GM23248 (cell line): ENCODE data around the gene ILF3. TPM values are rescaled to one million over a fixed set of nuclear protein-coding genes. Genes with fewer than 3 reads are reported as not detected.

ENCODE experiments used
- DNase-seq: peaks from one replicate; pipeline ENCODE4 v3.0.0-alpha.2; 2015
- H2AFZ ChIP-seq: fragments of 200-600 bp; sonication (generic); 2 replicates; pipeline ENCODE4 v1.6.1; 2016; ENCODE audit warnings: antibody characterized with exemption
- H3F3A ChIP-seq: fragments of 200-600 bp; sonication (generic); 2 replicates; pipeline ENCODE4 v1.6.1; 2016; ENCODE audit warnings: mild to moderate bottlenecking, antibody characterized with exemption, mixed run types; ENCODE audit not compliant: insufficient read depth
- H3K27ac ChIP-seq: fragments of 200-600 bp; sonication (generic); 2 replicates; pipeline ENCODE4 v1.5.1; 2016; ENCODE audit warnings: mild to moderate bottlenecking
- H3K27me3 ChIP-seq: fragments of 200-600 bp; sonication (generic); replicated peaks from 2 replicates; pipeline ENCODE4 v1.6.1; 2016; ENCODE audit warnings: mild to moderate bottlenecking; ENCODE audit not compliant: insufficient read depth
- H3K36me3 ChIP-seq: fragments of 200-600 bp; sonication (generic); 2 replicates; pipeline ENCODE4 v1.6.1; 2016; ENCODE audit warnings: low read depth, mild to moderate bottlenecking
- H3K4me1 ChIP-seq: fragments of 200-600 bp; sonication (generic); 2 replicates; pipeline ENCODE4 v1.6.1; 2016; ENCODE audit warnings: mild to moderate bottlenecking; ENCODE audit not compliant: insufficient read depth
- H3K4me2 ChIP-seq: fragments of 200-600 bp; sonication (generic); one replicate; pipeline ENCODE4 v1.6.1; 2016; ENCODE audit warnings: mild to moderate bottlenecking; ENCODE audit not compliant: unreplicated experiment
- H3K4me3 ChIP-seq: fragments of 200-600 bp; sonication (generic); 2 replicates; pipeline ENCODE4 v1.5.1; 2016; ENCODE audit warnings: mild to moderate bottlenecking
- H3K79me2 ChIP-seq: fragments of 200-600 bp; sonication (generic); 2 replicates; pipeline ENCODE4 v1.6.1; 2016; ENCODE audit warnings: mild to moderate bottlenecking; ENCODE audit not compliant: insufficient read depth
- H3K9ac ChIP-seq: fragments of 200-600 bp; sonication (generic); 2 replicates; pipeline ENCODE4 v1.6.1; 2016; ENCODE audit warnings: mild to moderate bottlenecking
- H3K9me2 ChIP-seq: fragments of 200-600 bp; sonication (generic); 2 replicates; pipeline ENCODE4 v1.6.1; 2016; ENCODE audit warnings: mixed run types, mild to moderate bottlenecking, moderate library complexity; ENCODE audit not compliant: insufficient read depth
- H3K9me3 ChIP-seq: fragments of 200-600 bp; sonication (generic); one replicate; pipeline ENCODE4 v1.6.1; 2017; ENCODE audit warnings: low read depth
- H4K20me1 ChIP-seq: fragments of 200-600 bp; sonication (generic); 2 replicates; pipeline ENCODE4 v1.6.0; 2016; ENCODE audit not compliant: insufficient read depth
- EZH2 ChIP-seq: fragments of 200-600 bp; sonication (generic); IDR thresholded peaks from 2 replicates; pipeline ENCODE4 v1.6.1; 2018; ENCODE audit warnings: antibody characterized with exemption, mild to moderate bottlenecking; ENCODE audit not compliant: insufficient read depth, poor library complexity, severe bottlenecking
- EZH2phosphoT487 ChIP-seq: fragments of 200-600 bp; sonication (generic); IDR thresholded peaks from 2 replicates; pipeline ENCODE4 v1.6.1; 2018; ENCODE audit warnings: antibody characterized with exemption, moderate library complexity, mild to moderate bottlenecking, low read depth; ENCODE audit not compliant: insufficient read depth
- WGBS, 2 experiments: methylation state at CpG; one replicate each; pipeline ENCODE4 v1.1.6; 2015 to 2017; ENCODE audit warnings: low lambda C conversion rate in 2 of 2, low coverage in 1 of 2; ENCODE audit errors: missing lambda C conversion rate in 2 of 2; 5-methylcytosine and 5-hydroxymethylcytosine counted together
- in situ Hi-C: fragments of 300-500 bp; cut with MboI; formaldehyde crosslinking; loops from 2 replicates; pipeline ENCODE4 v1.15.0; 2020
- polyA plus RNA-seq: library from polyadenylated mRNA; unstranded; fragments of >200 nt; fragmentation: Nextera tagmentation; extraction: Ambion mirVana; gene quantifications from 2 replicates; pipeline ENCODE4 v1.2.1, GENCODE V29; 2016
- total RNA-seq: library from RNA; depleted of rRNA; stranded (reverse); fragments of >200 nt; shearing (Covaris generic); gene quantifications from 2 replicates; pipeline ENCODE4 v1.2.3, GENCODE V29; 2014

The ILF3 gene
- total and polyA plus RNA-seq, 2 experiments from 2014 or later: 75.5 to 80.1 TPM

DNA sequence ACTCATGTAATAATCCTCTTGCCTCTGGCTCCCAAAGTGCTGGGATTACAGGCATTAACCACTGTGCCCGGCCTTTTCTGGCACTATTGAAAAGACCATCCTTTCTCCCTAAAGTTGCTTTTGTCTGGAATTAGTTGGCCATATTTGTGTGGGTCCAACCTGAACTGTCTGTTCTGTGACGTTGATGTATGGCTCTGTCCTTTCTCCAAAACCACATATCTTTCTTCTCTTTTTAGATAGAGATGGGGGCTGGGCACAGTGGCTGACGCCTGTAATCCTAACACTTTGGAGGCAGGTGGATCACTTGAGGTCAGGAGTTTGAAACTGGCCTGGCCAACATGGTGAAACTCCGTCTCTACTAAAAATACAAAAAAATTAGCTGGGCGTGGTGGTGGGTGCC lies 81.6 kb downstream of the ILF3 start:
- H4K20me1 ChIP-seq: peaks cover 5% of the 10 kb centered on the region; the same call in 1 of the 2 replicates
- 93 to 95% methylated on average over 5 of the region's 5 CpGs for WGBS, 2 experiments
- 0 out of 2 replicates have a peak, but pooled peaks cover 4% of the 10 kb centered on the region for H3K36me3 ChIP-seq
- no peaks in the 10 kb centered on the region for H3F3A ChIP-seq
- H3K4me2 ChIP-seq: no peak overlapping the region
- no peaks in the 10 kb centered on the region for H3K9me2 ChIP-seq
- no peaks in the 10 kb centered on the region for H3K4me1 ChIP-seq
- no peaks in the 10 kb centered on the region for H3K9me3 ChIP-seq
- no peak overlapping the region for H3K27ac ChIP-seq
- in situ Hi-C loops: no loop called here
- no peak overlapping the region for H3K9ac ChIP-seq
- H3K79me2 ChIP-seq: peaks cover 100% of the 10 kb centered on the region
- no peak for DNase-seq
- no peak for TF ChIP-seq EZH2
- TF ChIP-seq EZH2phosphoT487: no peak
- no peak overlapping the region for H3K4me3 ChIP-seq
- H3K27me3 ChIP-seq: no peaks in the 10 kb centered on the region
- no peak overlapping the region for H2AFZ ChIP-seq

DNA sequence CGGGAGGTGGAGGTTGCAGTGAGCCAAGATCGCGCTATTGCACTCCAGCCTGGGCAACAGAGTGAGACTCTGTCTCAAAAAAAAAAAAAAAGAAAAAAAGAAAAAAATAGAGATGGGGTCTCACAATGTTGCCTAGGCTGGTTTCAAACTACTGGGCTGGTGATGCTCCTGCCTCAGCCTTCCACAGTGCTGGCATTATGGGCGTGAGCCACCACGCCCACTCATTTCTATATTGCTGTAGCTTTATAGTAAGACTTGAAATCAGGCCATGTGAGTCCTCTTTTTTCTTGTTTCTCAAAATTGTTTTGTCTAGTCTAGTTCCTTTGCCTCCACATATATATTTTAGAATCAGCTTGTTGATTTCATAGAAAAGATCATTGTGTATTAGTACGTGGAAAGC lies 82.0 kb downstream of the ILF3 start:
- Histone ChIP-seq H3K9ac (no peak overlapping the region), H3K4me2 (no peak overlapping the region), H3K4me1 (no peaks in the 10 kb centered on the region), H3K36me3 (0 out of 2 replicates have a peak, but pooled peaks cover 4% of the 10 kb centered on the region), H2AFZ (no peak overlapping the region), H3K9me2 (no peaks in the 10 kb centered on the region), H3K27ac (no peak overlapping the region), H3F3A (no peaks in the 10 kb centered on the region), H3K27me3 (no peaks in the 10 kb centered on the region), H3K79me2 (peaks cover 100% of the 10 kb centered on the region), H3K9me3 (no peaks in the 10 kb centered on the region), H3K4me3 (no peak overlapping the region), H4K20me1 (peaks cover 5% of the 10 kb centered on the region; the same call in 1 of the 2 replicates)
- DNase-seq: no peak
- in situ Hi-C loops: no loop called here
- TF ChIP-seq EZH2 (no peak), EZH2phosphoT487 (no peak)
- WGBS, 2 experiments: 85 to 89% methylated on average over 6 of the region's 6 CpGs

DNA sequence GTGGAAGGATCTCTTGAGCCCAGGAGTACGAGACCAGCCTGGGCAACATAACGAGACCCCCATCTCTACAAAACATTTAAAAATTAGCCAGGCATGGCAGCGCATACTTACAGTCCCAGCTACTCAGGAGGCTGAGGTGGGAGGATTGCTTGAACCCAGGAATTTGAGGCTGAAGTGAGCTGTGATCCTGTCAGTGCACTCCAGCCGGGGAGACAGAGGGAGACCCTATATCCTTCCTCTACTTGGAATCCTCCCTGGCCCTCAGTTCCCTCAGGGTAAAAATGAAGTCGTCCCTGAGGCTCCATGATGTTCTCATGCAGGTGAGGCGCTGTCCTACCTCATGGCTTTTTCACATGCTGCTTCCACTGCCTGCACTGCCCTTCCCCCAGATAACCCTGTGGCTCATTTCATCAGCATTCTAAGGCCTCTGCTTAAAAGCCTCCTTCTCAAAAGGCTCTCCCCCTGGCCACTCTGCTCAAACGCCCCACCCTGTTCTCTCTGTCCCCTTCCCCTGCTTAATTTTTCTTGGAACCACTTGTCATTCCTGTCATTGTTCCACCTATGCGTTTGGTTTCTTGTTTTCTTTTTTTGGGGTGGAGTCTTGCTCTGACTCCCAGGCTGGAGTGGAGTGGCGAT lies 82.9 kb downstream of the ILF3 start:
- no peaks in the 10 kb centered on the region for H3K9me3 ChIP-seq
- H2AFZ ChIP-seq: no peak overlapping the region
- no peak for DNase-seq
- no peaks in the 10 kb centered on the region for H3K4me1 ChIP-seq
- in situ Hi-C loops: no loop called here
- H3K9ac ChIP-seq: no peak overlapping the region
- H4K20me1 ChIP-seq: peaks cover 5% of the 10 kb centered on the region; the same call in 1 of the 2 replicates
- no peaks in the 10 kb centered on the region for H3F3A ChIP-seq
- H3K4me2 ChIP-seq: no peak overlapping the region
- no peak overlapping the region for H3K27ac ChIP-seq
- 0 out of 2 replicates have a peak, but pooled peaks cover 4% of the 10 kb centered on the region for H3K36me3 ChIP-seq
- peaks cover 100% of the 10 kb centered on the region for H3K79me2 ChIP-seq
- no peak overlapping the region for H3K4me3 ChIP-seq
- TF ChIP-seq EZH2phosphoT487: no peak
- no peak for TF ChIP-seq EZH2
- WGBS, 2 experiments: 87 to 88% methylated on average over 9 of the region's 9 CpGs
- no peaks in the 10 kb centered on the region for H3K27me3 ChIP-seq
- no peaks in the 10 kb centered on the region for H3K9me2 ChIP-seq

DNA sequence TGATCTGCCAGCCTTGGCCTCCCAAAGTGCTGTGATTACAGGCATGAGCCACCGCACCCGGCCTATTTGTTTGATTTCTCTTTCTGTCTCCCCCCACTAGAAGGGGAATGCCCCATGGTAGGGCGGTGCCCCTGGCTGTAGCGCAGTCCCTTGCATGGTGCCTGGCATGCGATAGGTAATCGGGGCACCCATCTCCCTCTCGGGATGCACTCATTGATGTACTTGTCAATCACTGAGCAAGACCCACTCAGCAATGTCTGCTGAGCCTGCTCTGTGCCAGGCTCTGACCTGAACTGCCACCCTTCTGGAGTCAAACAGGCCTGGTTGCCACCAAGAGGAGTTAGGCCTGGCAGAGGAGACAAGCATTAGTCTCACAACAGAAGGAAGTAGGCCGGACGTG lies 83.6 kb downstream of the ILF3 start:
- H3K4me2 ChIP-seq: no peak overlapping the region
- H3K9me3 ChIP-seq: no peaks in the 10 kb centered on the region
- DNase-seq: no peak
- H3K36me3 ChIP-seq: 0 out of 2 replicates have a peak, but pooled peaks cover 4% of the 10 kb centered on the region
- no peaks in the 10 kb centered on the region for H3K4me1 ChIP-seq
- no peak overlapping the region for H3K27ac ChIP-seq
- no peak overlapping the region for H2AFZ ChIP-seq
- H3K79me2 ChIP-seq: peaks cover 100% of the 10 kb centered on the region
- WGBS, 2 experiments: 91 to 97% methylated on average over 9 of the region's 9 CpGs
- H3K9ac ChIP-seq: no peak overlapping the region
- in situ Hi-C loops: no loop called here
- H3K27me3 ChIP-seq: no peaks in the 10 kb centered on the region
- TF ChIP-seq EZH2phosphoT487 (no peak), EZH2 (no peak)
- H4K20me1 ChIP-seq: peaks cover 5% of the 10 kb centered on the region; the same call in 1 of the 2 replicates
- H3K9me2 ChIP-seq: no peaks in the 10 kb centered on the region
- no peaks in the 10 kb centered on the region for H3F3A ChIP-seq
- no peak overlapping the region for H3K4me3 ChIP-seq
